ENCODE measurements around the gene APOLD1.

- TF ChIP-seq, protein P1, sequence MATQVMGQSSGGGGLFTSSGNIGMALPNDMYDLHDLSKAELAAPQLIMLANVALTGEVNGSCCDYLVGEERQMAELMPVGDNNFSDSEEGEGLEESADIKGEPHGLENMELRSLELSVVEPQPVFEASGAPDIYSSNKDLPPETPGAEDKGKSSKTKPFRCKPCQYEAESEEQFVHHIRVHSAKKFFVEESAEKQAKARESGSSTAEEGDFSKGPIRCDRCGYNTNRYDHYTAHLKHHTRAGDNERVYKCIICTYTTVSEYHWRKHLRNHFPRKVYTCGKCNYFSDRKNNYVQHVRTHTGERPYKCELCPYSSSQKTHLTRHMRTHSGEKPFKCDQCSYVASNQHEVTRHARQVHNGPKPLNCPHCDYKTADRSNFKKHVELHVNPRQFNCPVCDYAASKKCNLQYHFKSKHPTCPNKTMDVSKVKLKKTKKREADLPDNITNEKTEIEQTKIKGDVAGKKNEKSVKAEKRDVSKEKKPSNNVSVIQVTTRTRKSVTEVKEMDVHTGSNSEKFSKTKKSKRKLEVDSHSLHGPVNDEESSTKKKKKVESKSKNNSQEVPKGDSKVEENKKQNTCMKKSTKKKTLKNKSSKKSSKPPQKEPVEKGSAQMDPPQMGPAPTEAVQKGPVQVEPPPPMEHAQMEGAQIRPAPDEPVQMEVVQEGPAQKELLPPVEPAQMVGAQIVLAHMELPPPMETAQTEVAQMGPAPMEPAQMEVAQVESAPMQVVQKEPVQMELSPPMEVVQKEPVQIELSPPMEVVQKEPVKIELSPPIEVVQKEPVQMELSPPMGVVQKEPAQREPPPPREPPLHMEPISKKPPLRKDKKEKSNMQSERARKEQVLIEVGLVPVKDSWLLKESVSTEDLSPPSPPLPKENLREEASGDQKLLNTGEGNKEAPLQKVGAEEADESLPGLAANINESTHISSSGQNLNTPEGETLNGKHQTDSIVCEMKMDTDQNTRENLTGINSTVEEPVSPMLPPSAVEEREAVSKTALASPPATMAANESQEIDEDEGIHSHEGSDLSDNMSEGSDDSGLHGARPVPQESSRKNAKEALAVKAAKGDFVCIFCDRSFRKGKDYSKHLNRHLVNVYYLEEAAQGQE (IDR thresholded peaks at IDR 0.05; ENCODE audit: insufficient read depth in 1 of 2, low read depth in 2 of 2, low read length in 2 of 2), result no peak
- no peak for TF ChIP-seq TAF1 (IDR thresholded peaks at IDR 0.05; ENCODE audit: borderline replicate concordance, insufficient read depth, low read length)
- TF ChIP-seq POLR2AphosphoS5 (IDR thresholded peaks at IDR 0.05; ENCODE audit: low read depth, low read length), result no peak
- TF ChIP-seq SIN3A (IDR thresholded peaks at IDR 0.05; ENCODE audit: borderline replicate concordance, insufficient read depth, low read length), result no peak
- no peak for TF ChIP-seq FOXP2 (optimal IDR thresholded peaks at IDR 0.05; ENCODE audit: borderline replicate concordance, extremely low read depth, extremely low read length, insufficient read depth)
Observed at GRCh38 chr12:12794686-12795085, 9.2 kb downstream of the APOLD1 start.
